Stimulated activated CD8-positive, alpha-beta memory T cell treated with anti-CD3 and anti-CD28 coated beads, Interleukin-15, amount 100 ng/mL, for 48 hours (primary cell): ENCODE measurements around the gene MGST3.
"Not testable (repeated sequence)": the region's sequence is repeated elsewhere in the genome, so short reads cannot be mapped to it uniquely, and the experiment has no call there.

Experiments
- DNase-seq, 2 donors: peaks; one replicate each; pipeline ENCODE4 v3.0.0-alpha.2; 2020; ENCODE audit warnings: low read depth in 2 of 2

Gene MGST3

DNA sequence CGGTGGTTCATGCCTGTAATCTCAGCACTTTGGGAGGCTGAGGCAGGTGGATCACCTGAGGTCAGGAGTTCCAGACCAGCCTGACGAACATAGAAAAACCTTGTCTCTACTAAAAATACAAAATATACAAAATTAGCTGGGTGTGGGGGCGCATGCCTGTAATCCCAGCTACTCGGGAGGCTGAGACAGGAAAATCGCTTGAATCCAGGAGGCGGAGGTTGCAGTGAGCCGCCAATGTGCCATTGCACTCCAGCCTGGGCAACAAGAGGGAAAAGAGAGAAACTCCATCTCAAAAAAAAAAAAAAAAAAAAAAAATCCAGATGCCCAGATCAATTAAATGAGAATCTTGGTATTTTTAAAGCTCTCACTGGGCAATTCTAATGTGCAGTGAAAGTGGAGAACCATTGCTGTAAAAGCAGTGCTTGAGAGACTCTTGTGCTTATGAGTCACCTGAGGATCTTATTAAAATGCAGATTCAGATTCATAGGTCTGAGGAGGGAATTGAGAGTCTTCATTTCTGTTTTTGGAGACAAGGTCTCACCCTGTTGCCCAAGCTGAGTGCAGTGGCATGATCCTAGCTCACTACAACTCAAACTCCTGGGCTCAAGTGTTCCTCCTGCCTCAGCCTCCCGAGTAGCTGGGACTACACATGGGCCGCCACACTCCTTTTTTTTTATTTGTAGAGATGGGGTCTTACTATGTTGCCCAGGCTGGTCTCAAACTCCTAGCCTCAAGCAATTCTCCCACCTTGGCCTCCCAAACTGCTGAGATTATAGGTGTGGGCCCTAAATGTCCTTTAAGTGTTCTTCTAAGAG, 27.9 kb downstream of the MGST3 start:
- DNase-seq, result not testable (repeated sequence)

DNA sequence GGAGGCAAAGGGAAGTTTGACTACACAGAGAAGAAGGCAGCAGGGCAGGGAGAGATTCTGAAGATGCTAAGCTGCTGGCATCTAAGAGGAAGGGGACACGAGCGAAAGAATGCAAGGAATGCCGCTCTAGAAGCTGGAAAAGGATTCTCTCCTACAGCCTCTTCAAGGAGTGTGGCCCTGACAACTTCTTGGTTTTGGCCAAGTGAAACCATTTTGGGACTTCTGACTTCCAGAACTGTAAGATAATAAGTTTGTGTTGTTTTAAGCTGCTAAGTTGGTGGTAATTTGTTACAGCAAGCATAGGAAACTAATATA, 28.5 kb downstream of the MGST3 start:
- no peak for DNase-seq

DNA sequence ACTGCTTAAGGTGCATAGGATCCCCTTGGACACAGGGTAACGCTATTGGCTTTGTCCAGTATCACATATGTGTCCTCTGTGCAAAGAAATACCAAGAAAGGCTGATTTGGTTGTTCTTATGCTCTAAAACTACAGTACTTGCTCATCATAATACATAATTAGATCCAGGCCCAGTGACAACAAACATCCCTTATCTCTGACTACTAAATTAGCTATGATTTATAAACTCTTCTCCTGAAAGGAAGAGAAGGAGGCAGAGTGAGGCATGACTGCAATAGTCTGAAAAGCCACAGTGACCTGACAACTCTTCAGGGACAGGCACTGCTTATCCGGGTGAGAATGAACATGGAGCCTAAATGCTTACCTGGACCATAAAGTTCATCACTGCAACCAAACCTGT, 30.7 kb downstream of the MGST3 start:
- DNase-seq, result no peak

DNA sequence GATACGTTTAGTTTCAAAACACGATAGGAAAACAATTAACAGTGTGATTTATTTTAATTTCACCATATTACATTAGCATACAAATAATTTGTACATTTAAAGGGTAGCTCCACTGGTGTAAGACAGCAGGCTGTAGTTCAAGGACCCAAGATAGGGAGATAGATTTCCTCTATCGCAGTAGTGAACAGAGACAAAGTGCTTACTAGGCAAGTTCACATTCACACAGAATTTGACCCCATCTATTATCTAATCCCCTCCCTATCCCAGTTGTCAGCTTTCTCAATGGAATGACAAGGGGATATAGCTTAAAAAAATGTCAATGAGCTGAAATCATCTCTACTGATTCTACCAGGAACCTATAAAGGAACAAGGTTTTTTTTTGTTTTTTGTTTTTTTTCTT, 31.2 kb downstream of the MGST3 start:
- no peak for DNase-seq

DNA sequence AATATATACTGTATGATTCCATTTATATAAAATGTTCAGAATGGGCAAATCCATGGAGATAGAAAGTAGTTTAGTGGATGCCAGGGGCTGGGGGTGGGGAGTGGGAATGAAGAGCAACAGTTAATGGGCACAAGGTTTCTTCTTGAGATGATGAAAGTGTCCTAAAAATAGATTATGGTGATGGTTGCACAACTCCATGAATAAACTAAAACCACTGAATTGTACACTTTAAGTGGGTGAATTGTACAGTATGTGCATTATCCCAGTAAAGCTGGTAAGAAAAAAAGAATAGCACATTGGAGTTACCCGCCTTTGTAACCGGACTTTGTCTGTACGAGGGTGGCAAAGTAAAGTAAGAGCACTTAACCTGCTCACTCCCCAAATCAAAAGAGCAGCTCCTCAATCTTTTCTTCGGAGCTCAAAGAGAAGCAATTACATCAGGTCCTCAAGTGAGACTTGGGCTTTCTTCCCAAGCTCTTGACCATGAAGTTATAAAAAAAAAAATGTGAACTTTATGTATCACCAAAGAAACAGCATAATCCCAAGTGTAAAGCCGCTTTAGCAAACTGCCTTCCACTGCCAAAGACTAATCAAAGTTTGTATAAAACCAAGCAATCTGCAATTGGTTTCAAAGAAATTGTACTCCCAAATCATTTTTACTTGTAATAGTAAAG, 35.3 kb downstream of the MGST3 start:
- DNase-seq, result no peak

DNA sequence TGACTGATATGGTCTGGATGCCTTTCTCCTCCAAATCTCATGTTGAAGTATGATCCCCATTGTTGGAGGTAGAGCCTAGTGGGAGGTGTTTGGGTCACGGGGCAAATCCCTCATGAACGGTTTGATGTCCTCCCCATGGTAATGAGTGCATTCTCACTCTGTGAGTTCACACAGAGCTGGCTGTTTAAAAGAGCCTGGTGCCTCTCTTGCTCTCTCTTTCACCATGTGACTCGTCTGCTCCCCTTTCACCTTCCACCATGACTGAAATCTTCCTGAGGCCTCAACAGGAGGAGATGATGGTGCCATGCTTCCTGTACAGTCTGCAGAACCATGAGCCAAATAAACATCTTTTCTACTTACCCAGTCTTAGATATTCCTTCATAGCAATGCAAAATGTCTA, 37.1 kb downstream of the MGST3 start:
- DNase-seq, result no peak

DNA sequence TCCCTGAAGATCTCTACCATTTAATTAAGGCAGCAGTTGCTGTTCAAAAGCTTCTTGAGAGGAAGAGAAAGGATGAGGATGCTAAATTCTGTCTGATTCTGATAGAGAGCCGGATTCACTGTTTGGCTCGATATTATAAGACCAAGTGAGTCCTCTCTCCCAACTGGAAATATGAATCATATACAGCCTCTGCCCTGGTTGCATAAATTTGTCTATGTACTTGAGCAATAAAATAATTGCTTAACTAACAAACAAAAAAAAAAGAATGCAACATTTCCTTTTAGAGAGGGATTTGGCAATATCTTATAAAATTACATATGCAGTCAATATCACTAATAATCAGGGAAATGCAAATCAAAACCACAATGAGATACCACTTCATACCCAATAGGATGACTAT, 40.5 kb downstream of the MGST3 start:
- DNase-seq, result no peak

DNA sequence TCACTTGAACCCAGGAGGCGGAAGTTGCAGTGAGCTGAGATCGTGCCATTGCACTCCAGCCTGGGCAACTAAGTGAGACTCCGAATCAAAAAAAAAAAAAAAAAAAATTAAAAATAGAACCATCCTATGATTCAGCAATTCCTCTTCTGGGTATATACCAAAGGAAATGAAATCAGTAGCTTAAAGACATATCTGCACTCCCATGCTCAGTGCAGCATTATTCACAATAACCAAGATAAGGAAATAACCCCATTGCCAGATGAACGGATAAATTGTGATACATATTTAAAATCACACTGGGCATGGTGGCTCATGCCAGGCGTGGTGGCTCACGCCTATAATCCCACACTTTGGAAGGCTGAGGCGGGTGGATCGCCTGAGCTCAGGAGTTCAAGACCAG, 43.6 kb downstream of the MGST3 start:
- no peak for DNase-seq

DNA sequence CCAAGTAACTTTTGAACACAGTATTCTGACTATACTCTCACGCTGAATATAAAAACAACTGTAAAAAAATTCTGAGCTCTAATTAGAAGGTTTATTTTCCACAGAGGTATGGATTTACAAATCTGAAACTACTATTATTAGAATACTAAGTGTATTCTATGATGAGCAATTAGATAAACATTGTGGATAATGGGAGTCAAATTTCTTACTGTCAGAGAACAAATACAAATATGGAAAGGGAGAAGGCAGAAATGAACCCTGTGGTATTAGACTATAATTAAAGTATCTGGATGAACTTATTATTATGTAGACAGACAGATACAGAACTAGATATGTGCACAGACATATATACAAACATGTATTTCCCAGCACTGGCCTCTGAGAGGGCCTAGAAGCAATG, 44.8 kb downstream of the MGST3 start:
- DNase-seq, result no peak

DNA sequence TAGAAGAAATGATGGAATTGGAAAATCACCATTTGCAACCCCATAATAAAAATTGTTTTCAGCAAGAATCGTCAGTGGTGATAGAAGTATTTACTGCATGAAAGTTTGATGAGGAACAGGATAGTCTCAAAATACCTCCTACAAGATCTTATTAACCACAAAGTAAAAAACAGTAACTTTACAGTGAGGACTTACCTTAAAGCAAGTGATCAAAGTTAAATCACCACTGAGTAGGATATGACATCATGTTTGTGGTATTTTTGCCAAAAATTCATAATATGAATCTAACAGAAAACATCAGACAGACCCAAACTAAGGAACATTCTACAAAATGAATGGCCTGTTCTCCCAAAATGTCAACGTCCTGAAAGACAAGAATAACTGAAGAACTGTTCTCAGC, 47.5 kb downstream of the MGST3 start:
- DNase-seq, result no peak

DNA sequence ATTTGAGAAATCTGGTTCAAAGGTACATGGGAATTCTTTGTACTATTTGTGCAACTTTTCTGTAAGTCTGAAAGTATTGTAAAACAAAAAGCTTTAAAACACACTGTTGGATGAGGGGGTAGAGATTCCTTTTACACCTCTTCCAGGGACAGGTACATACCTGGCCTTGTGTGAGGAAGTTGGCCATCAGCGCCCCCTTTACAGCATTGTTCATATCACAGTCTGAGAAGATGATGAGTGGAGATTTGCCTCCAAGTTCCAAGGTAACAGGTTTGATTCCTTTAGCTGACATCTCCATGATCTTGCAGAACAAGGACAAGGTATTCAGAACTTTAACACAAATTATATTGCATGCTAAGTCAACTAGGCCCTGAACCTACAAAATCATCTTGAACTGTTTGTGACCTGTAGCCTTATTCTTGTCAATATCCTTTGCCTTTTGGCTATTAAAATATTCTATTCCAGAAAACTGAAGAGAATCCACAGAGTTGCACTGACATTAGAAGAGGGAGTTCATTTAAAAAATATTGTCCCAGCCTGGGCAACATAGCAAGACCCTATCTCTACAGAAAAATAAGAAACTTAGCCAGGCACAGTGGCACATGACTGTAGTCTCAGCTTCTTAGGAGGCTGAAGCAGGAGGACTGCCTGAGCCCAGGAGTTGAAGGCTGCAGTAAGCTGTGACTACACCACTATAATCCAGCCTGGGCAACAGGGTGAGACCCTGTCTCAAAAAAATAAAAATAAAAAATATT, 48.4 kb downstream of the MGST3 start:
- DNase-seq, result no peak

DNA sequence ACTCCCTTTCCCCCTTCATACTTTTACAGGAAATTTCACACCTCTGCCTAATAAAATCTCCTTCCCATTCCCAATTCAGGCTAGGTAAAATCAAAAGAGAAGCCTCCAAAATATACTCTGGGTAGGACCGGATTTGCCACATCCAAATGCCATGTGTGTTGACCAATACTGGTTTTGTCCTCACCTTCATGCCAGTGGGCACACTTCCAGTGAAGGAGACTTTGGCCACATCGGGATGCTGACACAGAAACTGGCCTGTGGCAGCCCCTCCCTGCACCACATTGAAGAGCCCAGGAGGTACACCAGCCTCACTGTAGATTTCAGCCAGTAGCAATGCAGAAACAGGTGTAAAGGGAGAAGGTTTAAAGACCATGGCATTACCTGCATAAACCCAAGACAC, 49.3 kb downstream of the MGST3 start:
- DNase-seq, result no peak

DNA sequence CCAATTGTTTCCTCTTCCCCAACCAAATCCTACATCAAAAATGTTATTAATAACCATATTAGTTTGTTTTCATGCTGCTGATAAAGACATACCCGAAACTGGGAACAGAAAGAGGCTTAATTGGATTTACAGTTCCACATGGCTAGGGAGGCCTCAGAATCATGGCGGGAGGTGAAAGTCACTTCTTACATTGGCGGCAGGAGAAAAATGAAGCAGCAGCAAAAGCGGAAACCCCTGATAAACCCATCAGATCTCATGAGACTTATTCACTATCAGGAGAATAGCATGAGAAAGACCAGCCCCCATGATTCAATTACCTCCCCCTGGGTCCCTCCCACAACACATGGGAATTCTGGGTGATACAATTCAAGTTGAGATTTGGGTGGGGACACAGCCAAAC, 49.7 kb downstream of the MGST3 start:
- DNase-seq, result not testable (repeated sequence)

DNA sequence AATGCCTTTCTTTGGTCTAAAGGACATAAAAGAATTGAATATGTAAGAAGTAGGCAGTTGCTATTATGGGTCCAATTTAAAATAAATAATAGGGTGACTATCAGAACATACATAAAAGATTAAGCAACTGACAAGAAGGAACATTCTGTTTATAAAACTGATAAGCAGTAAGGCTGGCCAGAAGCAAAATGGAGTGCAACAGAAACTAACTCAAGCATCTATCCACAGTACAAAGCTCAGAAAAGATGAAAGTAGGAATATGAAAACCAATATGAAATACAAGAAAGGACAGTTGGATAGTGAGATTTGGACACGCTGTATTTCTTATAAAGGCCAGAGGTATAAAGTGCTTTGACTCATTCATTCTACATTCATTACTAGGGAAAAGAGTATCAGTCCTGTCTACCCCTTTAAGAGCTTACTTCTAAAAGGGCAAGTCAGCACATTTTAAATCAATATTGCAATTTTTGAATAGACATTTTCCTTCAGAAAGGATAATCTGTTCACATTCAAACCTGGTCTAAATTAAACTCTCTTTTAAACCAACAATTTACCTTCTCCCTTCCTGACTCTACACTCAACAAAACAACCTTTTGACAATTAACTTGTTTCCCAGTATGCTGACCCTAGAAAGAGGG, 52.9 kb downstream of the MGST3 start:
- no peak for DNase-seq

DNA sequence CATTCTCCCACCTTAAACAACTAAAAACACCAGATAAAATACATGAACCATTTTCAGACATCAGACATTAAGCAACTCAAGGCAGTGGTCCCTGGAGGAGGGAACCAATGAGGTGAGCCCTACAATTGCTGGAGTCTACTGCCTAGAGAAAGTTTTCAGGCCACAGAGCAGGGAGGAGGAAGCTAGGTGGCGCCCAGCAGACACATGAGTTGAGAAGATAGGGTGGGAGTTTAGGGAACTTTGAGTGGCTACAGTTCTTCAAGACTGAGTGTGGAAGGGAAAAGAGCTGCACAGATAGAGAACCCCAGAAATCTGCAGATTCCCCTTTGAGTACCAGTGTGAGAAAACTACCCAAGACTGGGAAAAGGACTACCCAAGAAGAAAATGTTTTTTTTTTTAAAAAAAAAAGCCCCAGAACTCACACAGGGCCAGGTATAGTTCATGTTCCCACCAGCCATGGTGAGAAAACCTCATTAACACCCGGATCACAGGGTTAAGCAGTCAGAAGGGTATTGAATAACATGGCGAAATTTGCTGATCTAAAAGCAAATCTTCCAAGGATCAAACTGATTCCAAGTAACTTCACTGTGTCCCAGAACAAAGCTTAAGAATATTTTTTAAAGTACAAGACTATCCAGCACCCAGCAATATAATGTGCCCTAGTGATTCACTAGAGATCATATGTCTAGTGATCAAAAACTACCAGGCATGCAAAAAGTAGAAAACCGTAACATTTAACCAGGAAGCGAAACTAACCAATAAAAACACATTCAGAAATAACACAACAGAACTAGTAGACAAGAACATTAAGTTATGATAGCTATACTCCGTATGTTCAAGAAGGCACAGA, 55.3 kb downstream of the MGST3 start:
- no peak for DNase-seq

DNA sequence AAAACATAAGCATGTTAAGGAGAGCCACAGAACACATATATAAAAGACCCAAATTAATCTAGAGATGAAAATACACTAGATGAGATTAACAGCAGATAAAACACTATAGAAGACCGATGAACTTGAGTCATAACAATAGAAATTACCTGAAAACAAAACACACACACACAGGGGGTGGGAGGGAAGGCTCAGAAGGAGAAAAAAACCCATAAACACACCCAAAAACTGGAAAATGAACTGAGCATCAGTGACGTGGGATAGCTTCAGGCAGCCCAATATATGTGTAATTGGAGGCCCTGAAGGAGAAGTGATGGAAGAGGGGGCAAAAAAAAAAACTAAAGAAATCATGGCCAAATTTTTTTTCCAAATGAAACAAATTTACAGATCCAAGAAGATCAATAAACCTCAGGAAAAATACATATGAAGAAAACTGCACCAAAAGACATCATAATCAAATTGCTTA, 56.0 kb downstream of the MGST3 start:
- no peak for DNase-seq

DNA sequence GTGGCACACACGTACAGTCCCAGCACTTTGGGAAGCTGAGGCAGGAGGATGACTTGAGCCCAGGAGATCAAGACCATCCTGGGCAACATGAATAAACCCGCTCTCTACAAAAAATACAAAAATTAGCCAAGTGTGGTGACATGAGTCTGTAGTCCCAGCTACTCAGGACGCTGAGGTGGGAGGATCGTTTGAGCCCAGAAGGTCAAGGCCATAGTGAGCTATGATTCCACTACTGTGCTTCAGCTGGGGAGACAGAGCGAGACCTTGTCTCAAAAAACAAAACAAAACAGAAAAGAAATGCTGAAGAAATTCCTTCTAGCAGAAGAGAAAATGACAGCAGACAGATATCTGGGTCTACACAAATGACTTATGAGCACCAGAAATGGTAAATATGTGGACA, 57.0 kb downstream of the MGST3 start:
- no peak for DNase-seq

DNA sequence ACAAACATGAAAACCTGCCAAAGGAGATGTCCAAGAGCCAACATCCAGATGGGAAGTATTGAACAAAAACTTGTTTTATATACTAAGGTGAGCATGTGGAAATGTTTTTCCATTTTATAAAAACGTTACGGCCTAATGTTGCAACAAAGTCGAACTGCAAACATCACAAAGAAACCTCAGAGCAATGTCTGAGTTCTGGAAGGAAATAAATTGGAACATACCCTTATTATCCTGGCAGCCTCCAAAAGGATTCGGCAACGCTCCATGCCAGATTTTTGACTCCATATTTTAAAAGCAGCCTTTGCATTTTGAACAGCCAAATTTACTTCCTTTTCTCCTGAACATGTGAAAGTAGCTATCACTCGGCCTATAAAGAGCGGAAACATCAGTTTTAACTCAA, 64.0 kb downstream of the MGST3 start:
- DNase-seq, result no peak

DNA sequence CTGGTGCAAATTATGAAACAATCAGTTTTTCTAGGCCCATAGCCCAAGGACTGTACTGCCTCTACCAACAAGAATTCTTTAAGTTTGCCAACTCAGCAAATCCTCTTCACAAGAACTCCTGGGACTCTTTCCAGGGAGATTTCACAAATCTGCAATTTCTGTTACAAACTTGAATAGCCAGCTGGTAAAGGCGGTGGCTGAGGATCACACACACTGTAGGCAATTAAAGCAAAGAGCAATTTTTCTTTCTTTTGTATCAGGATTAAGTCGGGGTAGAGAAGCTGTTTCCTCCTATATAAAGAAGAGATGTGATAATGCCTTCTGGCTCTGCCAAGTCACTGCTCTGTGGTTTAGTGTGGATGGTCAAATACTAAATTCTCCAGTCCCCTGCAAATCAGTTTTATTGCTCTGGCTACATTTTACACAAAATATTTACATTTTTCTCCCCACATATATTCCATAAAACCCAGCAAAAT, 65.6 kb downstream of the MGST3 start:
- no peak for DNase-seq

DNA sequence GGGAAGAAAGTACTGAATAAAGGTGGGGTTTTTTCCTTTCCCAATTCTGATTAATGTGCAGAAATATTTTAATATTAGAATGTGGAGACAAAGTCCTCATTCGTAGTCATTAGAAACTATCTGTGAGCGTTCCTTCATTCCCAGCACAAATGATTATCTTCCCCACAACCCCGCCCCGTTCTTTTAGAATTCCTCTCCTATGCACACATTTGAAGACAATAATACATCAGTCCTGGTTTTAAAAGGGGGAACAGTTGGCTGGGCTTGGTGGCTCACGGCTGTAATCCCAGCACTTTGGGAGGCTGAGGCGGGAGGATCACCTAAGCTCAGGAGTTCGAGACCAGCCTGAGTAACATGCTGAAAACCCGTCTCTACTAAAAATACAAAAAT, 66.5 kb downstream of the MGST3 start:
- no peak for DNase-seq
